ENCODE measurements around the gene ITPK1. TPM values are rescaled to one million over a fixed set of nuclear protein-coding genes. Genes with fewer than 3 reads are reported as not detected.
A peak's percentile ranks its signal among the peaks of the same experiment; 100 is the strongest.

Gene ITPK1
- total RNA-seq, 2 donors from 2014 or later, result 53.8 to 85.0 TPM

DNA sequence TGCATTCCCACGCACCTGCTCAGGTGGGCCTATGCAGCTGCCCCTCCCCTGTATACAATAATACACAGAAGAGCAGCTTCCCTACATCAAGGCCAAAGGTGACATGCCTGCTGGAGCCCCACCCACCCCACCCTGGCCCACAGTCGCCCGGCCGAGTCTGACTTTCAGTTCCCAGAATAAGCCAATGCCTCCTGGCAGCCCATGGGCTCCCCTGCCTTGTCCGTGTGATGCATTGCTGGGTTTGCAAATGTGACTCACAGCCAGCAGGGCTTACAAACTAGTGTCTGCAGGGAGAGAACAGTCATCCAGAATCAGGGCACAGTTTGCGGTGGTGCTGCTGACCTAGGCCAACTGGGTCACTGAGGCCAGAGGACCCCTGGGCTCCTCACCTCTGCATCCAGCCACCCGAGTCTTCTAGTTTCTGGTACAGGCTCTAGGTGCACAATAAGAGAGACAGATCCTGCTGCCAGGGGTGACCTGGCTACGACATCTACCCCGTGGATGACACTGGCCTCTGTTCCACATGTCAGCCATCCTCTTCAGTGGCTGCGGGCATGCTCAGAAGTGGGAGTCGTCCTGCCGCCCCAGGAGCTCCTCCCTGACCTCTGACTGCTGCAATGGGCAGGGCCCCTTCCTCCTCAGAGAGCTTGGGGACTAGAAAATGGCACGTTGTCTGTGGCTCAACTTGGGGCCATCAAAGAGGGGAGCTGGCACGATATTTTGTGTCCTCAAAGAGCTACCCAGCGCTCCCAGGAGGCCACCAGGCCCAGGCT, 108.3 kb downstream of the ITPK1 start:
- peaks cover 22 to 51% of the 10 kb centered on the region in 2 donors for H3K4me1 ChIP-seq (ENCODE audit: control insufficient read depth in 1 of 2, low read depth in 2 of 2)
- DNase-seq (ENCODE audit: low spot score) (peak; percentile 59), ATAC-seq (ENCODE audit: insufficient number of reproducible peaks, low FRiP score, low read depth) (no peak)
- no peaks in the 10 kb centered on the region for H3K36me3 ChIP-seq
- no peaks in the 10 kb centered on the region for H3K27me3 ChIP-seq (replicated peaks; ENCODE audit: insufficient read depth)
- TF ChIP-seq, protein P1, sequence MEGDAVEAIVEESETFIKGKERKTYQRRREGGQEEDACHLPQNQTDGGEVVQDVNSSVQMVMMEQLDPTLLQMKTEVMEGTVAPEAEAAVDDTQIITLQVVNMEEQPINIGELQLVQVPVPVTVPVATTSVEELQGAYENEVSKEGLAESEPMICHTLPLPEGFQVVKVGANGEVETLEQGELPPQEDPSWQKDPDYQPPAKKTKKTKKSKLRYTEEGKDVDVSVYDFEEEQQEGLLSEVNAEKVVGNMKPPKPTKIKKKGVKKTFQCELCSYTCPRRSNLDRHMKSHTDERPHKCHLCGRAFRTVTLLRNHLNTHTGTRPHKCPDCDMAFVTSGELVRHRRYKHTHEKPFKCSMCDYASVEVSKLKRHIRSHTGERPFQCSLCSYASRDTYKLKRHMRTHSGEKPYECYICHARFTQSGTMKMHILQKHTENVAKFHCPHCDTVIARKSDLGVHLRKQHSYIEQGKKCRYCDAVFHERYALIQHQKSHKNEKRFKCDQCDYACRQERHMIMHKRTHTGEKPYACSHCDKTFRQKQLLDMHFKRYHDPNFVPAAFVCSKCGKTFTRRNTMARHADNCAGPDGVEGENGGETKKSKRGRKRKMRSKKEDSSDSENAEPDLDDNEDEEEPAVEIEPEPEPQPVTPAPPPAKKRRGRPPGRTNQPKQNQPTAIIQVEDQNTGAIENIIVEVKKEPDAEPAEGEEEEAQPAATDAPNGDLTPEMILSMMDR (IDR thresholded peaks at IDR 0.05), result no peak
- no peak overlapping the region for H3K4me3 ChIP-seq
- H3K9me3 ChIP-seq, result no peaks in the 10 kb centered on the region
- H3K27ac ChIP-seq, result no peak overlapping the region

DNA sequence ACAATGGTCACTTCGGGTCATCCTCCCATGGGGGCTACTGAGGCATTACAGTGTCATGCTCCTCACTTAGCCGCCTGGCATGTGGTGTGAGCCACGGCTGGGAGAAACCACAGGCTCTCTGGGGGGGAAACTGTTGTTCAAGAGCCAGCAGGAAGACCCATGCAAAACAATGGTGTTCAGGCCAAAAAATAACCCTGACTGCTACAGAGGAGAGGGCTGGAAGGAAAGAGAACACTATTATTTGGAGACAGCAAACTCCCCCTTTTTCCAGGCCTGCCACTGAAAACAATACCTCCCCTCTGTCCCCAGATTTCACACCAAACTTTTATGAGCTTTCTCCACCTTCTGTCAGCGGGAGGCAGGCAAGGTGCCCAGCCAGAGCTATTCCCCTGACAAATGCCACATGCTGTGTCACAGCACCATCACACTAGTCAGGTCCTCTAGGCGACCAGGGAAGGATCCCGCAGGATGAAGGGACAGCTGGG, 109.1 kb downstream of the ITPK1 start:
- Histone ChIP-seq H3K4me1 (ENCODE audit: control insufficient read depth in 1 of 2, low read depth in 2 of 2) (peaks cover 22 to 47% of the 10 kb centered on the region in 2 donors), H3K4me3 (no peak overlapping the region)

DNA sequence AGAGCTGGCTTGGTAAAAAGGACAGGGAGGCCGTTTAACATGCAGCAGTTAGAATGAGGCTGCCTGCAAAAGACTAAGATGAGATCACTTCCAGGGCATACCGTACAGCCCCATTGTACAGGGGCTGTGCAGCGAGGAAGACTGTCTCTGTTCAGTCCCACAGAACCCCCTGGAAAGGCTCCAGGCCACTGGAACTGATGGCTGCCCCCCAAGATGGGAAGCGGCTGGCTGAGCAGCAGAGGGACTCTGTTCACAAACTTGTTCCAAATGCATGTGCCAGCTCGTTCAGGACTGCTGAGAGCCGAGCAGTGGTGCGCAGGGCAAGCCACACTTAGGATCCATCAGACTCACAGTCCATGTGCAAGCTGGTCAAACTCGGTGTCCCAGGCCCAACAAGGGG, 109.9 kb downstream of the ITPK1 start:
- H3K4me1 ChIP-seq (ENCODE audit: control insufficient read depth in 1 of 2, low read depth in 2 of 2), result peaks cover 22 to 47% of the 10 kb centered on the region in 2 donors
- TF ChIP-seq, protein P1 (IDR thresholded peaks at IDR 0.05), result no peak
- H3K9me3 ChIP-seq, result no peaks in the 10 kb centered on the region
- H3K27ac ChIP-seq, result peak overlapping the region in 1 of 2 donors; percentile 7
- no peaks in the 10 kb centered on the region for H3K27me3 ChIP-seq (replicated peaks; ENCODE audit: insufficient read depth)
- H3K36me3 ChIP-seq, result no peaks in the 10 kb centered on the region
- ATAC-seq (ENCODE audit: insufficient number of reproducible peaks, low FRiP score, low read depth), result no peak
- no peak for DNase-seq (ENCODE audit: low spot score)
- H3K4me3 ChIP-seq, result no peak overlapping the region

More for the DNA sequence above, 109.1 kb downstream of the ITPK1 start:
- DNase-seq (ENCODE audit: low spot score) (no peak), ATAC-seq (ENCODE audit: insufficient number of reproducible peaks, low FRiP score, low read depth) (no peak)
- Histone ChIP-seq H3K36me3 (no peaks in the 10 kb centered on the region), H3K9me3 (no peaks in the 10 kb centered on the region), H3K27ac (no peak overlapping the region), H3K27me3 (replicated peaks; ENCODE audit: insufficient read depth) (no peaks in the 10 kb centered on the region)
- TF ChIP-seq, protein P1 (IDR thresholded peaks at IDR 0.05), result no peak

DNA sequence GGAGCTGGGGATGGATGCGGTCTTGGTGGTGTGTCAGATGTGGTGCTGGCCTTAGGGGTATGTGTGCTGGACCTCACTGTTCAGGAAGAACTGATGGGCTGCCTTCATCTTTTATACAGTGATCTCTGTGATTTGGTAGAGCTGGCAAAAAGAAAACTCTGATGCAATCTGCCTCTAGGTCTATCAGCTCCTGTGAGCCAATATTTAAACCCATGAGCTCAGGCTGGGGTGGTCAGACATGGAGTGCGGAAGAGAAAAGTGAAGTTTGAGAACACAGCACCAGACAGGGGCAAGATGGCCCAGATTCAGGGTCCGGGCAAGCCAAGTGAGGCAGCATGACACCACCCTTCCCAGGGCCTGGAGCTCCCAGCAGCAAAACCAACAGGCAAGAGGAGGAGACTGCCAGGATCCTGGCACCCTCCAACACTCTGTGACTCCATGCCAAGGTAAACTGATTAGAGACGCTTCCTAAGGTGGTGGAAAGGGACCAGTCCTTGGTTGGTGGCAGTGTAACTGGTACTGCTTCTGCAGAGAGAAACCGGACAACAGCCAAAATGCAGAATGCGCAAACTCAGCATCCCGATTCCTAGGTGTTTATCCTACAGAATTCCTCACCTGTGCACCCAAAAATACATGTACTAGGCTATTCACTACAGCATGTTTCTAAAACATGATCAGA, 110.5 kb downstream of the ITPK1 start:
- no peaks in the 10 kb centered on the region for H3K27me3 ChIP-seq (replicated peaks; ENCODE audit: insufficient read depth)
- ATAC-seq (ENCODE audit: insufficient number of reproducible peaks, low FRiP score, low read depth) (no peak), DNase-seq (ENCODE audit: low spot score) (no peak)
- H3K4me1 ChIP-seq (ENCODE audit: control insufficient read depth in 1 of 2, low read depth in 2 of 2), result peaks cover 22 to 47% of the 10 kb centered on the region in 2 donors
- H3K27ac ChIP-seq, result peak overlapping the region in 1 of 2 donors; percentile 7
- TF ChIP-seq, protein P1 (IDR thresholded peaks at IDR 0.05), result no peak
- H3K36me3 ChIP-seq, result no peaks in the 10 kb centered on the region
- H3K9me3 ChIP-seq, result no peaks in the 10 kb centered on the region
- no peak overlapping the region for H3K4me3 ChIP-seq

DNA sequence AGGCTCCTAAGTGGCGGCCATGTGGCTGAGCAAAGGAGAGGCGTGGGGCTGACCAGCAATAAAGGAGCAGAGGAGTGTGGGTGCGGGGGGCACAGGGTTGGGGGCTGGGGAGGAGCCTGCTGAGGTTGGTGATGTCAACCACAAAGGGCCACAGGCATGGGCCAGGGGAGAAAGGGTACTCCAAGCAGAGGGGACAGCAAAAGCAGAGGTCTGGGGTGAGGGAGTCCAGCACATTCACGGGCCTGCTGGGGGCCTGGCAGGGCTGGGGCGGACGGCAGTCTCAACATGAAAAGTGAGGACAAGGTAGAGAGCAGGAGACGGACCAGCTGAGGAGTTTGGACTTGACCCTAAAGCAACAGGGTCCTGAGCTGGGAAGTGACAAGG, 111.0 kb downstream of the ITPK1 start:
- Histone ChIP-seq H3K4me1 (ENCODE audit: control insufficient read depth in 1 of 2, low read depth in 2 of 2) (peaks cover 22 to 47% of the 10 kb centered on the region in 2 donors), H3K4me3 (no peak overlapping the region)
- no peak for DNase-seq (ENCODE audit: low spot score)

More for the DNA sequence above, 111.0 kb downstream of the ITPK1 start:
- ATAC-seq (ENCODE audit: insufficient number of reproducible peaks, low FRiP score, low read depth), result no peak
- no peaks in the 10 kb centered on the region for H3K27me3 ChIP-seq (replicated peaks; ENCODE audit: insufficient read depth)
- TF ChIP-seq, protein P1 (IDR thresholded peaks at IDR 0.05), result no peak
- H3K36me3 ChIP-seq, result no peaks in the 10 kb centered on the region
- H3K9me3 ChIP-seq, result no peaks in the 10 kb centered on the region
- H3K27ac ChIP-seq, result no peak overlapping the region
